HG03175 (cell line): ENCODE results near the gene C10orf67.

Experiments used
- ATAC-seq: cut with Tn5 transposase; IDR thresholded peaks from one replicate; pipeline ENCODE4 v1.9.1; 2021; ENCODE audit warnings: mild to moderate bottlenecking, moderate library complexity; ENCODE audit not compliant: unreplicated experiment

The C10orf67 gene

GRCh38 chr10:23199768-23200511, 144.7 kb downstream of the C10orf67 start:
- no peak for ATAC-seq

GRCh38 chr10:23198940-23199767, 145.4 kb downstream of the C10orf67 start:
- no peak for ATAC-seq

GRCh38 chr10:23198610-23198939, 146.0 kb downstream of the C10orf67 start:
- no peak for ATAC-seq

- no peak for ATAC-seq
Observed at GRCh38 chr10:23197416-23197861, 147.2 kb downstream of the C10orf67 start.

GRCh38 chr10:23196915-23197314, 147.7 kb downstream of the C10orf67 start:
- no peak for ATAC-seq

- ATAC-seq: no peak
Observed at GRCh38 chr10:23195846-23196600, 148.6 kb downstream of the C10orf67 start.

GRCh38 chr10:23194966-23195845, 149.4 kb downstream of the C10orf67 start:
- ATAC-seq: no peak

GRCh38 chr10:23194471-23194965, 150.1 kb downstream of the C10orf67 start:
- ATAC-seq: no peak

GRCh38 chr10:23193435-23194074, 151.0 kb downstream of the C10orf67 start:
- no peak for ATAC-seq

- no peak for ATAC-seq
Observed at GRCh38 chr10:23192712-23193434, 151.7 kb downstream of the C10orf67 start.

GRCh38 chr10:23191764-23192711, 152.6 kb downstream of the C10orf67 start, which contains the start of gene PTF1A:
Gene PTF1A (plus strand): TSS chr10:23192312. CDS start chr10:23192531, 219 bp downstream.
- no peak for ATAC-seq

- ATAC-seq: no peak
Observed at GRCh38 chr10:23190872-23191763, 153.5 kb downstream of the C10orf67 start.

- ATAC-seq: no peak
Observed at GRCh38 chr10:23189024-23189423, 155.6 kb downstream of the C10orf67 start.

- ATAC-seq: no peak
Observed at GRCh38 chr10:23187155-23187554, 157.4 kb downstream of the C10orf67 start.

- ATAC-seq: no peak
Observed at GRCh38 chr10:23186697-23187096, 157.9 kb downstream of the C10orf67 start.

- ATAC-seq: no peak
Observed at GRCh38 chr10:23186178-23186577, 158.4 kb downstream of the C10orf67 start.

- no peak for ATAC-seq
Observed at GRCh38 chr10:23174977-23175512, 169.6 kb downstream of the C10orf67 start.
